T-helper 1 cell (primary cell): Measurements from ENCODE around the gene MYH2.
"Not testable (repeated sequence)": the region's sequence is repeated elsewhere in the genome, so short reads cannot be mapped to it uniquely, and the experiment has no call there.

ENCODE experiments used
- DNase-seq, 5 donors: peaks; one replicate each; pipeline ENCODE4 v3.0.0-alpha.2; 2012 to 2020
- total RNA-seq, 4 donors: gene quantifications; one replicate each; lab custom pipeline; 2026; lab: John Stamatoyannopoulos, UW

Gene MYH2
- 0 reads per million in 4 donors for total RNA-seq

- DNase-seq, result no peak
These were observed at the start of gene MYH2 for GRCh38 chr17:10549096-10549842. TSS of gene MYH2 (minus strand) at chr17:10549658. CDS start at chr17:10547920, 1,738 bp downstream.

DNA sequence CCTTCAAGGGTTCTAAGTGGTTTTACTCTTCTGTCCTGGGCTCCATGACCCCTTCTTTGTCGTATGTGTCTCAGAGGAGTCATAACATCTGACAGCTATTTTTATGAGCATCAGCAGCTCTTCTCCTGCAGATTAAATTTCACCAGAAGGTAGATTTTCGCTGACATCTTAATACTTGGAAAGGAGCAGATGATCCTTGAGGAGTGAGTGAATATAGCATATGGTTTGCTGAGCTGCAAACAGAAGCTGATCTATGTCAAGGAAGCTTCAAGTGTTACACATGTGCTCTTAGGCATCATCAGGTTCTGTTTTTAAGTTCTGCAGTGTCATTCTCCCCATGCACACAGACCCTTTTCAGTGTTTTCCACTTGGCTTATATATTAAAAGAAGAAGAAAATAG lies 49.2 kb upstream of the MYH2 start:
- no peak for DNase-seq

GRCh38 chr17:10589553-10590145 lies 40.2 kb upstream of the MYH2 start:
- DNase-seq, result no peak

DNA sequence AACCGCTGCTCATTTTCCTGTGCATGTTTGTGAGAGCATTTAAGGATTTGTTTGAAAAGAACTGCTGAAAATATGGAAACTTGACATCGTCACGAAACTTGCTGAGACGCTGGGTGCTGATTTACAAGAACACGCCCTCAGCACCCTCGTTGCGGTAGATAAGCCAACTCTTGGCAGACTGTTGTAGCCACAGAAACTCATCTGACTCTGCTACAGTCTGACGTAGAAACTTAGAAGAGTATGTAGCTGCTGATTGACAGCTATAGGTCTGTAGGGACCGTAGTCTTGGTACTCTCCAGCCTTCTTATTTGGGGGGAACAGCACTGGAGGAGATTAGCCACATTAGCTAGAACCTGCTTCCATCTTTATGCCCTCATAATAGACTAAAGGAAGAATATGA lies 36.1 kb upstream of the MYH2 start:
- no peak for DNase-seq

GRCh38 chr17:10583834-10584233 lies 34.4 kb upstream of the MYH2 start:
- no peak for DNase-seq

DNA sequence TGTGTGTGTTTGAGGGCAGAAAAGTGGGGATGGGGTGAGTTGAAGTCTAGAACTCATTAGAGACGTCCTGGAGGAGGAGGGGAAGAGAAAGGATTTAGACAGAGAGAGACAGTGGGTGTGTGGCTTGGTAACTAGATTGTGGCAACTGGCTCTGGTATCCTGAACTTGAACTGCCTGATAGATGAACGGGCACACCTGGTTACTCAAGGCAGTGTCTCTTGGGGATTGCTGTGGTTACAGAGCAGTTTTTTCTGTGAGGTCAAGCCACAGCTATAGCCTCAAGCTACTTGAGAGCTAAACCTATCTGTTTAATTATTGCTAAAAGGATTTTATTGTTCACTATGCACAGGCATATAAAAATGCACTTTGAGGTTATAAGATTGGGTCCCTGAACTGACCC lies 29.8 kb upstream of the MYH2 start:
- no peak for DNase-seq

- DNase-seq, result no peak
These were observed 24.9 kb upstream of the MYH2 start for GRCh38 chr17:10574324-10574723.

- DNase-seq, result no peak
These were observed 14.7 kb upstream of the MYH2 start for GRCh38 chr17:10563991-10564660.

DNA sequence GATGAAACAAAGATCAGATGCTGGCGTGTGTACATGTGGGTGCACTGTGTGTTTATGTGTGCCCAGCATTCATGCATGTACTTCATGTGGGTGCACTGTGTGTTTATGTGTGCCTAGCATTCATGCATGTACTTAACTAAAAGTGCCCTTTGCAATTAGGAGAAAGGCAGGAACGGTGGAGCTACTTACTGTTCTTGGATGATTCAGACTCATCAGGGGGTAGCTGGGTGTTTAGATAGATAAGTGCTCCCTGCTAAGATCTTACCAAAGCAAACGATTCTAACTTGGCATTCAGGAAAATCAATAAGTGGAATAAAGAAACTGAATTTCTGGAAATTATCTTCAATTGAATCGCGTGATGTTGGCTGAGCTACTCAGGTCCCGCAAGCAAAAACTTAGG lies 8.6 kb upstream of the MYH2 start:
- DNase-seq, result no peak

DNA sequence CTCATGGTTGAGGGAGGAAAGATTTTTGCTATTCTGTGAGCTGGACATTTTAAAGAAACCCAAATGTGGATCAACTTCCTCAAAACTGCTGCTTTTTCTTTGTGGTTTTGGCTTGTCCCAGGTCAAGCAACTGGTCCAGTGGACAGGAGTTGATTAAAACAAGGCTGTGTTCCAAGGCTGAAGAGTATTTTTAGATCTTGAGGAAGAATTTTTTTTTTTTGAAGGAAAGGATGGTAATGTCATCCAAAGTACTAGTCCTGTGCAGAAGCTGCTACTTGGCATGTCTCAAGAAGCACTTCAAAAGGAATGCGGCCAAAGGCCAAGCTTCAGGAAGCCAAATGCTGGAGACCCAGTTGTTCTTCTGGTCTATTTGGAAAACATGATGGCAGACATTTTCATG lies 8.0 kb upstream of the MYH2 start:
- no peak for DNase-seq

DNA sequence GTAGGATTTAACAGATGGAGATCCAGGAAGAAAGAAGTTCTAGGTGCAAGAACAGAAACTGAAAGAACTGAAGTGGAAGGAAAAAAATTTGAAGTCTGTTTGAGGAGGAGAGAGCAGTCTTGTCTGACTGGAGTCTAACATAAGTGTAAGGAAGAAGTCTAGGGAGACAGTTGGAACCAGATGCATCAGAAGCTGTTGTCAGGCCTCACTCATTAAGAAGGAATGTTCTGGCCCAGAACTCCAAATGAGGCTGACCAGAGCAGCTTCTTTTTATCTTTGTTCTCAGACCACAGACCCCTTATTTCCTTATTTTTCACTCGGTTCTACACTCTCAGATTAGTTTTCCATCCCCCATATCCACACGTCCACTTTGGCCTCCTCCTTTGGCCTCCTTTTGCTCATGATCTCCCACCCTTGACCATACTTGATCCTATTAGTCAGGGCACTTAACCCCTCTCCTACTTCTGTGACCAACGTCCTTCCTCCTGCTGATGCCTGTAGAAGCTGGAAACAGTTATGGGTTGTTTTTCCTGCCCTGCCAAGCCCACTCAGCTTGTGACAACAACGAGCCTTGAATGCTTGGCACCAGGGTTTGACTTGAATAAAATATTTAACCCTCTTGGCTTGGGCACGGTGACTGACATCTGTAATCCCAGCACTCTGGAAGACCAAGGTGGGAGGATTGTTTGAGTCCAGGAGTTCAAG lies 7.0 kb upstream of the MYH2 start:
- no peak for DNase-seq

- DNase-seq, result no peak
These were observed 556 bp upstream of the MYH2 start for GRCh38 chr17:10550014-10550413.

- DNase-seq, result no peak
These were observed 2.1 kb downstream of the MYH2 start for GRCh38 chr17:10547351-10547750.

DNA sequence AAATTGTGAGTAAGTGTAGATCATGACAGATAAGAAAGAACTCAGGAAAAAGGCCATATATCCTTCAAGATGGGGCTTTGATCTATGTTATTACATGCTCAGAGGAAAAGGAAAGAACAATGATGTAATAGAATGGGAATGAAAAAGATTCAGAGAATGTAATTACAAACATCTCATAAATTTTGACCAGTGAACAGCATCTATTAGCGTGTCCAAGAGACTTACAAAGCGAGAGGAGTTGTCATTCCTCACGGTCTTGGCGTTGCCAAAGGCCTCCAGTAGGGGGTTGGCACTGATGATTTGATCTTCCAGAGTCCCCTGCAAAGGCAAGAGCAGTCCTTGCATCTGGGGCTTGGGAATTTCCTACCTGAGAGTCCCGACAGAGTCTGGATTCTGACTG lies 6.0 kb downstream of the MYH2 start:
- DNase-seq, result not testable (repeated sequence)

GRCh38 chr17:10541179-10541578 lies 8.3 kb downstream of the MYH2 start:
- not testable (repeated sequence) for DNase-seq

GRCh38 chr17:10532026-10532425 lies 17.4 kb downstream of the MYH2 start:
- DNase-seq, result no peak

DNA sequence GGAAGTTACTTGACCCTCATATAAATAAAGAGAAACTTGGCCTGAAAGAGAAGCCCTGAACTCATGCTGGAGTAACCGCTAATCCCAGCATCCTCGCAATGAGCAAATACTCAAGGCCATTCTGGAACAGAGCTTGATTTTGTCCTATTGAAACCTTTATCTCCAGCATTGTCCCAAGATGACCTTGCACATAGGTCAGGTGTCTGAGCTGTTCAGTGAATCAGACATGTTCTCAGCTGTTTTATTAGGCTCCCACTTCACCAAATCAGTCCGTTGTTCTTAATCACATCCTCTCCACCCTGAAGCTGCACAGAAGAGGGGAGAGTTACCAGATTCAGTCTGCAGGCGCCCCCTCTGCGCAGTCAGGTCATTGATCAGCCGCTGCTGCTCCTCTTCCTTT lies 22.0 kb downstream of the MYH2 start:
- no peak for DNase-seq

- DNase-seq, result no peak
These were observed 22.9 kb downstream of the MYH2 start for GRCh38 chr17:10526517-10526916.

- no peak for DNase-seq
These were observed 26.4 kb downstream of the MYH2 start for GRCh38 chr17:10523064-10523463.

DNA sequence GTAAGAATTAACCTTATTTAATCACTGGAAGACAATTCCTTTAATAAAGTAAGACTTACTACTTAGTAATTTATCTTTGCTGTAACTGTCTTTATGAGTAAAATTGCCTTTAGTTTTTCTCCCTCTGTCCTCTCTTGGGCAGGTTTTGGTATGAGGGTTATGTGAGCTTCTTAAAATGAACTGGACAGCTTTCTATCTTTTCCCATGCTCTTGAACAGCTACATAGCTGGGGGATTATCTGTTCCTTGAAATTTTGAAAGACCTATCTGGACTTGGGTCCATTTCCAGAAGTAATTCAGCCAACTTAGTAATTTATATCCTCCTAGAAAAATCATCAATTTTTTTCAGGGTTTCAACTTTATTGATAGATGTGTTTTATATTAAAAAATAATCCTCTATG lies 27.5 kb downstream of the MYH2 start:
- DNase-seq, result no peak

- no peak for DNase-seq
These were observed 31.0 kb downstream of the MYH2 start, which contains the start of gene MYH1 for GRCh38 chr17:10518271-10519037. TSS of gene MYH1 (minus strand) at chr17:10518542. CDS start at chr17:10516642, 1,900 bp downstream.

GRCh38 chr17:10516638-10517037 lies 32.8 kb downstream of the MYH2 start:
- no peak for DNase-seq

- no peak for DNase-seq
These were observed 33.4 kb downstream of the MYH2 start for GRCh38 chr17:10516065-10516464.
